GM12878 (cell line): Measurements from ENCODE around the gene PPP1R12B. TPM values are rescaled to one million over a fixed set of nuclear protein-coding genes. Genes with fewer than 3 reads are reported as not detected.
"Not testable (repeated sequence)": the region's sequence is repeated elsewhere in the genome, so short reads cannot be mapped to it uniquely, and the experiment has no call there.

Source experiments
- ATAC-seq: fragments of 200-7000 bp; cut with Tn5 transposase; 3 replicates; pipeline ENCODE4 v1.9.1; 2020; ENCODE audit warnings: mild to moderate bottlenecking, moderate library complexity
- BruUV-seq: library from RNA; stranded (reverse); fragments of 400-500 nt; replicated peaks from 2 replicates; lab custom pipeline; 2021; lab: Mats Ljungman, UMichigan
- CTCF ChIA-PET: fragments of 300-600 bp; sonication (Branson Sonifier 250); formaldehyde crosslinking; extraction: SDS; loops from one replicate; lab custom pipeline; 2021; ENCODE audit warnings: inconsistent platforms; lab: Yijun Ruan, JAX
- POLR2A ChIA-PET: fragments of 350-600 bp; formaldehyde crosslinking; extraction: SDS; loops from one replicate; lab custom pipeline; 2021; ENCODE audit warnings: inconsistent platforms; lab: Charles Lee
- RAD21 ChIA-PET: fragments of 300-600 bp; sonication (Branson Sonifier 250); formaldehyde crosslinking; loops from one replicate; lab custom pipeline; 2023; ENCODE audit warnings: antibody characterized with exemption; ENCODE audit not compliant: unreplicated experiment; lab: Charles Lee
- SMC1A ChIA-PET: fragments of 300-600 bp; sonication (Branson Sonifier 250); formaldehyde crosslinking; loops from one replicate; lab custom pipeline; 2023; ENCODE audit not compliant: unreplicated experiment, uncharacterized antibody; lab: Charles Lee
- DNase-seq: peaks from one replicate; pipeline ENCODE4 v3.0.0-alpha.2; 2011; ENCODE audit warnings: low read depth, low spot score
- FAIRE-seq: peaks from 3 replicates; lab custom pipeline; 2011; peaks lifted over from hg19 to GRCh38; lab: Jason Lieb, UNC
- H2AFZ ChIP-seq: 2 replicates; pipeline ENCODE4 v1.6.0; 2011; ENCODE audit warnings: low read depth, low read length, control low read depth; ENCODE audit not compliant: control insufficient read depth
- H3K27ac ChIP-seq: 2 replicates; pipeline ENCODE4 v1.5.1; 2011; ENCODE audit warnings: control low read depth; ENCODE audit not compliant: control insufficient read depth, insufficient read depth
- H3K27me3 ChIP-seq, 2 experiments: replicated peaks in 1 of 2; 2 replicates each; pipeline versions ENCODE4 v1.6.0 to v1.6.1; 2011; ENCODE audit warnings: low read length in 1 of 2; ENCODE audit not compliant: control insufficient read depth in 2 of 2, insufficient read depth in 2 of 2
- H3K36me3 ChIP-seq, 2 experiments: 2 replicates each; pipeline ENCODE4 v1.5.1; 2011; ENCODE audit warnings: low read length in 1 of 2; ENCODE audit not compliant: control insufficient read depth in 2 of 2, insufficient read depth in 2 of 2
- H3K4me1 ChIP-seq: 2 replicates; pipeline ENCODE4 v1.6.1; 2011; ENCODE audit warnings: mild to moderate bottlenecking, low read length, moderate library complexity, mixed read lengths; ENCODE audit not compliant: control insufficient read depth, insufficient read depth
- H3K4me2 ChIP-seq: 2 replicates; pipeline ENCODE4 v1.6.0; 2011; ENCODE audit warnings: control low read depth; ENCODE audit not compliant: control insufficient read depth, insufficient read depth
- H3K4me3 ChIP-seq: fragments of 200-600 bp; sonication (generic); 2 replicates; pipeline ENCODE4 v1.5.1; 2016
- H3K79me2 ChIP-seq: 2 replicates; pipeline ENCODE4 v1.6.0; 2011; ENCODE audit warnings: low read length; ENCODE audit not compliant: control insufficient read depth, insufficient read depth
- H3K9ac ChIP-seq: 2 replicates; pipeline ENCODE4 v1.8.0; 2011; ENCODE audit warnings: low read length, control low read depth, mixed read lengths; ENCODE audit not compliant: control insufficient read depth, insufficient read depth
- H3K9me3 ChIP-seq: replicated peaks from 3 replicates; pipeline ENCODE4 v1.5.1; 2011; ENCODE audit warnings: mild to moderate bottlenecking, low read length; ENCODE audit not compliant: control insufficient read depth, insufficient read depth
- H4K20me1 ChIP-seq: 2 replicates; pipeline ENCODE4 v1.6.0; 2011; ENCODE audit not compliant: control insufficient read depth, insufficient read depth
- RAD51 ChIP-seq: fragments of 450-650 bp; IDR thresholded peaks from 2 replicates; pipeline ENCODE4 v1.6.1; 2016; ENCODE audit warnings: moderate library complexity, mild to moderate bottlenecking, inconsistent platforms
- RBBP5 ChIP-seq: fragments of 200-600 bp; sonication (generic); conservative IDR thresholded peaks from 2 replicates; pipeline ENCODE4 v1.6.1; 2016
- WRNIP1 ChIP-seq: IDR thresholded peaks from 2 replicates; pipeline ENCODE4 v1.6.1; 2011; ENCODE audit warnings: low read depth, low read length, improper control_type of control experiment, borderline replicate concordance
- ZNF622 ChIP-seq: fragments of 450-650 bp; IDR thresholded peaks from 2 replicates; pipeline ENCODE4 v1.6.1; 2017; ENCODE audit warnings: mild to moderate bottlenecking, inconsistent platforms
- WGBS: methylation state at CpG from one replicate; pipeline ENCODE4 v1.1.6; 2016; ENCODE audit warnings: low lambda C conversion rate; ENCODE audit not compliant: insufficient replicate concordance, insufficient coverage; ENCODE audit errors: missing lambda C conversion rate; 5-methylcytosine and 5-hydroxymethylcytosine counted together
- in situ Hi-C: fragments of 300-500 bp; cut with MboI; formaldehyde crosslinking; loops from 9 replicates; pipeline ENCODE4 v1.14.3; 2018; ENCODE audit warnings: mixed read lengths
- intact Hi-C: fragments of 100-400 bp; cut with micrococcal nuclease; formaldehyde crosslinking; loops from one replicate; pipeline ENCODE4 v1.14.2; 2022; ENCODE audit not compliant: unreplicated experiment
- polyA plus RNA-seq, 11 experiments: library from polyadenylated mRNA; depleted of rRNA in 4 of 11; unstranded in 6 of 11; stranded (reverse) in 5 of 11; fragments of >200 nt; fragmentation: Nextera tagmentation in 4 of 11; fragmentation: Illumina TruSeq in 1 of 11; extraction: Ambion mirVana in 4 of 11; extraction: Trizol in 1 of 11; gene quantifications; 1 replicate in 1 of 11; 2 replicates in 10 of 11; pipeline versions ENCODE4 v1.2.1 to v1.2.3, GENCODE V29; 2011 to 2016; ENCODE audit warnings: inconsistent platforms in 2 of 11, missing spikeins in 2 of 11, low read depth in 1 of 11
- total RNA-seq, 4 experiments: library from RNA; depleted of rRNA in 3 of 4; stranded (reverse); fragments of >200 nt in 3 of 4; fragmentation: Illumina TruSeq in 1 of 4; extraction: Trizol in 1 of 4; gene quantifications; 2 replicates each; pipeline versions ENCODE4 v1.2.1 to v1.2.3, GENCODE V29; 2013 to 2021
- TF ChIP-seq, protein P1 (sequence below), 3 experiments: IDR thresholded peaks in 2 of 3; conservative IDR thresholded peaks in 1 of 3; 2 replicates each; pipeline ENCODE4 v1.5.1; 2011; ENCODE audit warnings: low read depth in 3 of 3, low read length in 3 of 3, mild to moderate bottlenecking in 3 of 3, control low read depth in 2 of 3, moderate library complexity in 2 of 3, inconsistent platforms in 1 of 3, mixed read lengths in 1 of 3; ENCODE audit not compliant: control insufficient read depth in 2 of 3, insufficient read depth in 1 of 3; ENCODE audit errors: extremely low read depth in 1 of 3
- TF ChIP-seq, protein P2 (sequence below): fragments of 450-650 bp; IDR thresholded peaks from 2 replicates; pipeline ENCODE4 v1.6.1; 2017; ENCODE audit warnings: mild to moderate bottlenecking, low read depth, inconsistent platforms; ENCODE audit not compliant: poor library complexity, severe bottlenecking

The PPP1R12B gene
- total and polyA plus RNA-seq, 10 of the 15 experiments (the other 5 are each of a cell fraction or from before 2014, with no cell fraction given) = 0.29 to 9.4 (median 4.7) TPM

DNA sequence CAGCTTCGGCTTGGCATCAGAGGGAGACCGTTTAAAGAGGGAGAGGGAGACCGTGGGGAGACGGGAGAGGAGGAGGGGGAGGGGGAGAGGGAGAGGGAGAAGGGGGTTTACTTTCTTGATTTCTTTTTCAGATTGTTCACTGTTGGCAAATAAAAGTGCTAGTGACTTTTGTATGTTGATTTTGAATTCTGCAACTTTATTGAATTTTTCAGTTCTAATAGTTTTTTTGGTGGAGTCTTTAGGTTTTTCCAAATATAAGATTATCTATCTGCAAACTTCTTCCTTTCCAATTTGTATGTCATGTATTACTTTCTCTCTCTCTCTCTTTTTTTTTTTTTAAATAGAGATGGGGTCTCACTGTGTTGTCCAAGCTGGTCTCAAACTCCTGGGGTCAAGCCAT, 104.0 kb downstream of the PPP1R12B start:
- no peak overlapping the region for H3K27ac ChIP-seq
- no TSS peak for BruUV-seq
- H3K9ac ChIP-seq = no peak overlapping the region
- in situ Hi-C loops (no loop called here), intact Hi-C loops (no loop called here)
- H3K4me2 ChIP-seq = no peak overlapping the region
- no peaks in the 10 kb centered on the region for H3K9me3 ChIP-seq
- ATAC-seq = no peak
- H3K4me3 ChIP-seq = no peak overlapping the region
- FAIRE-seq = no peak
- ChIA-PET POLR2A (interaction anchor here (0.6 kb wide), 1 partner anchor 12 kb away, joined by 3 read pairs; no protein-coding TSS in a partner anchor), CTCF (no interaction called here), RAD21 (no interaction called here), SMC1A (no interaction called here)
- no peaks in the 10 kb centered on the region for H3K79me2 ChIP-seq
- WGBS = 100% methylated on average over 2 of the region's 4 CpGs
- no peak for DNase-seq
- no peaks in the 10 kb centered on the region for H3K36me3 ChIP-seq
- no peaks in the 10 kb centered on the region for H3K27me3 ChIP-seq
- H3K4me1 ChIP-seq = no peaks in the 10 kb centered on the region
- TF ChIP-seq WRNIP1 = no peak
- TF ChIP-seq, protein P1, sequence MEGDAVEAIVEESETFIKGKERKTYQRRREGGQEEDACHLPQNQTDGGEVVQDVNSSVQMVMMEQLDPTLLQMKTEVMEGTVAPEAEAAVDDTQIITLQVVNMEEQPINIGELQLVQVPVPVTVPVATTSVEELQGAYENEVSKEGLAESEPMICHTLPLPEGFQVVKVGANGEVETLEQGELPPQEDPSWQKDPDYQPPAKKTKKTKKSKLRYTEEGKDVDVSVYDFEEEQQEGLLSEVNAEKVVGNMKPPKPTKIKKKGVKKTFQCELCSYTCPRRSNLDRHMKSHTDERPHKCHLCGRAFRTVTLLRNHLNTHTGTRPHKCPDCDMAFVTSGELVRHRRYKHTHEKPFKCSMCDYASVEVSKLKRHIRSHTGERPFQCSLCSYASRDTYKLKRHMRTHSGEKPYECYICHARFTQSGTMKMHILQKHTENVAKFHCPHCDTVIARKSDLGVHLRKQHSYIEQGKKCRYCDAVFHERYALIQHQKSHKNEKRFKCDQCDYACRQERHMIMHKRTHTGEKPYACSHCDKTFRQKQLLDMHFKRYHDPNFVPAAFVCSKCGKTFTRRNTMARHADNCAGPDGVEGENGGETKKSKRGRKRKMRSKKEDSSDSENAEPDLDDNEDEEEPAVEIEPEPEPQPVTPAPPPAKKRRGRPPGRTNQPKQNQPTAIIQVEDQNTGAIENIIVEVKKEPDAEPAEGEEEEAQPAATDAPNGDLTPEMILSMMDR (IDR thresholded peaks at IDR 0.05 in 2 of 3, conservative IDR thresholded peaks at IDR 0.05 in 1 of 3; ENCODE audit: control insufficient read depth in 2 of 3, extremely low read depth in 1 of 3, insufficient read depth in 1 of 3, low read depth in 3 of 3, low read length in 3 of 3) = no peak
- no peak for TF ChIP-seq RBBP5
- no peak for TF ChIP-seq ZNF622
- TF ChIP-seq, protein P2, sequence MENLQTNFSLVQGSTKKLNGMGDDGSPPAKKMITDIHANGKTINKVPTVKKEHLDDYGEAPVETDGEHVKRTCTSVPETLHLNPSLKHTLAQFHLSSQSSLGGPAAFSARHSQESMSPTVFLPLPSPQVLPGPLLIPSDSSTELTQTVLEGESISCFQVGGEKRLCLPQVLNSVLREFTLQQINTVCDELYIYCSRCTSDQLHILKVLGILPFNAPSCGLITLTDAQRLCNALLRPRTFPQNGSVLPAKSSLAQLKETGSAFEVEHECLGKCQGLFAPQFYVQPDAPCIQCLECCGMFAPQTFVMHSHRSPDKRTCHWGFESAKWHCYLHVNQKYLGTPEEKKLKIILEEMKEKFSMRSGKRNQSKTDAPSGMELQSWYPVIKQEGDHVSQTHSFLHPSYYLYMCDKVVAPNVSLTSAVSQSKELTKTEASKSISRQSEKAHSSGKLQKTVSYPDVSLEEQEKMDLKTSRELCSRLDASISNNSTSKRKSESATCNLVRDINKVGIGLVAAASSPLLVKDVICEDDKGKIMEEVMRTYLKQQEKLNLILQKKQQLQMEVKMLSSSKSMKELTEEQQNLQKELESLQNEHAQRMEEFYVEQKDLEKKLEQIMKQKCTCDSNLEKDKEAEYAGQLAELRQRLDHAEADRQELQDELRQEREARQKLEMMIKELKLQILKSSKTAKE = no peak
- TF ChIP-seq RAD51 = no peak
- TF ChIP-seq, all 136 proteins: peak for 0
- Histone ChIP-seq H4K20me1 (no peaks in the 10 kb centered on the region), H2AFZ (no peak overlapping the region)

DNA sequence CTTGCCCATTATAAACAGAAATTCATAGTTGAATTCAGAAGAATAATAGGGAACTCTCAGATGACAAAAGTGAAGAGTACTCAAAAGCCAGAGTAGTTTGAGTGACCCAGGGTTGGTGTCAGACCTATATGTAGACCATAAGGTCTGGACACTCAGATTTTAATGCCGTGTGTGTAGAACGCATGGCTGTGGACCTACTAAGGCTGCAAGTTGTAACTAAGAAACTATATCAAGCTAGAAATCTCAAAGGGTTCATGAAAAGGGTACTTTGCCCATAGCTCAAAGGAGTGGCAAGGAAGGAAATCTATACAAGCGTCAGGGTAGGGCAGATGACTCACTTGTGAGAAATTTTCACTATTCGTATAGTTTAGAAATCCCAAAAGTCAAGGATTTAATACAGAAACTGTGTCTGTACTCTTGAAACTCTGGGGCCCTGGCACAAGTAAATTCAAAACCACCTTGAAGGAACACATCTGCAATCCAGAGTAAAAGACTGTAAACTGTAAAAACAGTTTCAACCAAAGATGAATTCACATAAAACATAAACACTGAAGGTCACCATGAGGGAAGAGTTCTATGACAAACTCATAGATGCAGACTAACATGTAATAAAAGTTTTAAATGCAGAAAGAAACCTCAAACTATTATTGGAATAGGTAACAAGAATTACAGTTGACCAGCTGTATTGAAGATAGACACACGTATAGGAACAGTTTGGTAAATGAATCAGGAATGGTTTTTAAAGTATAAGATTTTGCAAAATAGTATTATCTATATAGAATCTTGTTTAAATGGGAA, 108.1 kb downstream of the PPP1R12B start:
- H3K4me3 ChIP-seq, H3K79me2 ChIP-seq, H4K20me1 ChIP-seq, ATAC-seq, H3K27ac ChIP-seq, H2AFZ ChIP-seq, SMC1A ChIA-PET, BruUV-seq, H3K9ac ChIP-seq, H3K27me3 ChIP-seq, H3K36me3 ChIP-seq, in situ Hi-C loops, DNase-seq, RAD21 ChIA-PET, intact Hi-C loops, POLR2A ChIA-PET, H3K9me3 ChIP-seq, CTCF ChIA-PET, H3K4me2 ChIP-seq, H3K4me1 ChIP-seq: not testable (repeated sequence)
- 54% methylated on average over 5 of the region's 5 CpGs for WGBS
- peak; percentile 74 for FAIRE-seq
